HG02852 (cell line): ENCODE results near the gene SFMBT2.

Experiments used
- ATAC-seq: cut with Tn5 transposase; IDR thresholded peaks from one replicate; pipeline ENCODE4 v1.9.1; 2021; ENCODE audit warnings: mild to moderate bottlenecking, moderate library complexity; ENCODE audit not compliant: unreplicated experiment

Gene SFMBT2

DNA sequence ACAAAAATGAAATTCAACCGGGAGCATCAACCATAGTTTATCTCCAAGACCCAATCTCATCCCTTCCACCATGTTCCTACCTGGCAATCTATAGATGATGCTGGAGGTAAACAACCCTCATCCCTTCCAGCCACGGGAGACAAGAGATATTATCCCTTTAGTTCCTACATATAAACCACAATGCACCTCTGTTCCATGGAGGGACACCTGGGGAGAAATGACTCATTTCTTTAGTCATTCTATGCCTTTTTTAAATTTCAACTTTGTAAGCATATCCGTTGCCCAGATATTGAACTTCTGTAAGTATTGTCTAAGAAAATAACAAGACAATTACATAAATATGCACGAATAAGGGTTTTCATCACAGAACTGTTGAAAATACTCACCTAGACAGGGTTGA, 15.5 kb upstream of the SFMBT2 start:
- no peak for ATAC-seq

DNA sequence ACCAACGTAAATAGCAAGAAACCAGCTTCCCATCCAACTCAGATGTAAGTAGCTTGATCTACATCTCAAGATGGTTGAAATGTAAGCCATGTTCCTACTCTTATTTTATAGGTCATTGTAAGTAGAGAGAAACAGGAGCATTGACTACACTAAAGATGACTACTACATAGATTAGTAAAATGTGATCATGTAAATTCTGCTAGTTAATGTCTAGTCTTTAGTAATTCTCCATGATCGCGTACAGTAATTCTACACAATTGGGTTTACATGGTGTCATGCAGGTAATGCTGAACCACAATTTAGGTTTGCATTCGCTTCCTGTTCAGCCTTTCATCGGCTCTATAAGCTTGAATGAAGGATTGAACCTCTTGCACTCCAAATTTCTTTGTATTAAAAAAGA, 14.9 kb upstream of the SFMBT2 start:
- no peak for ATAC-seq

DNA sequence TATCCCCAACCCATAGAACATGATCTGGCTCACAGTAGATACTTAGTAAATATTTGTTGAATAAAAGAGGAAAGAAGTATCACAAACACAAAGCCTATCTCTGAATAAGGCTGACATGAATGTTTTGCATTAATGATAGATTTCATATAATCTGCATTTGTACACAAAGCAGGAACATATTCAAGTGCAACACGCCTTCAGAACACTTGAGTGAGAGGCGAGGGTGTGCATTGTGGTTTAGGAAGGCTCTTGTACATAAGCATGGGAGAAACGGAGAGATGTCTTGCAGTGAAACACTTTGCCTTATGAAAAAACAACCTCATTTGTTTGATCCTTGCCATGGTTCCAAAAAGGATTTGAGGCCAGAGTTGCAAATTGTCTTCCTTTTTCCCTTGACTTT, 14.1 kb upstream of the SFMBT2 start:
- ATAC-seq, result no peak

DNA sequence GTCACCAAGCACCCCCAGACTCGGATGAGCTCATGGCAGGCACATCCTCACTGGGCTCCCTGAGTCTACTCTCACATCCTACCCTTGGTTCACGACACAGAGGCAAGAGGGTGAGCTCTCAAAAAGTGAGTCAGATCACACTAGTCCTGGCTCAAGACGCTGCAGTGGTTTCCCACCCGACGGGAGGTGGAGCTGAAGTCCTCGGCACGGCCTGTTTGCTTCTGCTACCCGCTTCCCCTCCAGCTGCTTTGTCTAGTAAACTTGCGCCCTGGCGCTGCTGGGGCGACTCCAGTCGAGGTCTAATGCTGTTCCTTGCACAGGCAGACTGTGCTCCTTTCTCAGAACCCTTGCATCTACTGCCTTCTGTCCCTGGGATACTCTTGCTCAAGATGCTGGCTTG, 13.5 kb upstream of the SFMBT2 start:
- ATAC-seq, result no peak

DNA sequence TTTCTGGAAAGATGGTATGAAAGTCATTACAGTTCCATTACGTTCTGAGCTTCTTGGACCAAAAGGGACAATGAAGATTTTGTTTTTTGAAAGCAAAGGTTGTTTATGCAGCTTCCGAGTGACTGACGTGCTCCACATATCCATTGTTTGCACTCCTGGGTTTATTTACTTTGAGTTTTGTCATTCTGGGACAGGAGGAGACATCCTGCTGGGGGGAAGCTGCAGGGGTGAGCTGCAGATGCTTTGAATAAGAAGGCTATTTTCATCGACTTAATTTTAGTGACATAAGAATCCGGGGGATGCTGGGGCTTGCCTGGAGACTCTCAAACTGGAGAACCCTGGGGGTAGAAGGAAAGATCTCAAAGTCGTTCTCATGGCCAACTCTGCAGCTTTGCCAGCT, 12.7 kb upstream of the SFMBT2 start:
- no peak for ATAC-seq

DNA sequence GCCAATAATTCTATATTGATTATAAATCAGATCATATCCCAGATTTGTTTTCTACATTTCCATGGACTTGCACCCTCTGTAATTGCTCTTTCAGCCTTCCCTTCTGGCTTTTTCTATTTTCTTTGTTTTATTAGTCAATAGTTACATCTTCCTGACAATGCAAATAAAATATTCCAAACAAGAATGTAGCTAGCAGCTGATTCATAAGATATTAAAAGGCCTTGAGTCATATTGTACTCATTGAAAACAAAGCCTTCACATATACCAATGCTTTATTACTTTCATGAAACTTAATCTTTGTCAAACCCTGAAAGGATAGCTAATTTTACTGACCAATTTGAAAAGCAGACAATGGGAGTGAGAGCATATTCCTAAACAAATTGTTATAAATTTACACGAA, 10.7 kb upstream of the SFMBT2 start:
- no peak for ATAC-seq

DNA sequence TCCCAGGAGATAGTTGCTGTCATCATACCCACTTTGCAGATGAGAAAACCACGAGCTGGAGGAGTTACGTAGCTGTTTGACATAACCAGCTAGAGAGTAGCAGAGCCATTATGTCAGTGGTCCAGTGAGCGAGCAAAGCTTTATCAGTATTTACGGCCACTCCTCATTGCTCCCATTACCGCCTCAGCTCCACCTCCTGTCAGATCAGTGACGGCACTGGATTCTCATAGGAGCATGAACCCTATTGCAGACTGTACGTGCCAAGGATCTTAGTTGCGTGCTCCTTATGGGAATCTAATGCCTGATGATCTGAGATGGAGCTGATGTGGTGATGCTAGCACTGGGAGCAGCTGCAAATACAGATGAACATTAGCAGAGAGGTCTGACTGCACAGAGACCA, 9.2 kb upstream of the SFMBT2 start:
- no peak for ATAC-seq

DNA sequence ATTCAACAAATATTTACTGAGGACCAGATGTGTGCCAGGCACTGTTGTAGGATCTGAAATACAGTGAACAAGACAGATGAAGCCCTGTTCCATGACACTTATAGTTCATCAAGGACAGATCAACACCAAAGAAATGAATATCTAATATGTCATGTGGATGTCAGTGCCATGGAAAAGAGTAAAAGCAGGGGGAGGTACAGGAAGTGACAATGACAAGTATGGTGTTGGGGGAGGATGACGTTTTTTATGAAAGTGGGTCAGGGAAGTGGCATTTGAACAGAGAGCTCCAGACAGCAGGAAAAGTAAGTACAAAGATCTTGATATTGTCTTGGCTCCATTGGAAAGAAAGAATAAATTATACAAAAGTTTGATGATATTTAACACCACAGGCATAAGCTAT, 7.0 kb upstream of the SFMBT2 start:
- no peak for ATAC-seq

DNA sequence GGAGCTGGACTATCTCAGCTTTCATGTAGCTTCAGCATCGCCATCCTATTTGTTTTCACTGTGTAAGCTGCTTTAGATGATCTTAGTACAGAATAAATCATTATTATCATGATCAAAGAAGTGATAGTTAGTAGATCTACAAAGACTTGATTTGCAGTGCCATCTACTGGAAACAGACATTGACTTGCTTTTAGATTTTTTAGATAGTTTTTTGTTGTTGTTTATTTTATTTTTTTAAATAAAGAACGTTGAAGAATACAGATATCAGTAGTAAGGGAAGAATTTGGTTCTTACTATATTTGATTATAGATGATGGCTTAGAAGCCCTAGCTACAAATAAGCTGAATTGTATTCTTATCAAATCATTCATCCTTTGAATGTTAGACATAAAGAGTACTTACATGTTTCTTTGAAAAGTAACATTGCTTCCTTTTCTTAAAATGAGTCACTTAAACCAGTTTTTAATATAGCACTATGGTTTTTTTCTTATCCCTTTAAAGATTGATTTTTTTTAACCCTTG, 6.3 kb upstream of the SFMBT2 start:
- no peak for ATAC-seq

DNA sequence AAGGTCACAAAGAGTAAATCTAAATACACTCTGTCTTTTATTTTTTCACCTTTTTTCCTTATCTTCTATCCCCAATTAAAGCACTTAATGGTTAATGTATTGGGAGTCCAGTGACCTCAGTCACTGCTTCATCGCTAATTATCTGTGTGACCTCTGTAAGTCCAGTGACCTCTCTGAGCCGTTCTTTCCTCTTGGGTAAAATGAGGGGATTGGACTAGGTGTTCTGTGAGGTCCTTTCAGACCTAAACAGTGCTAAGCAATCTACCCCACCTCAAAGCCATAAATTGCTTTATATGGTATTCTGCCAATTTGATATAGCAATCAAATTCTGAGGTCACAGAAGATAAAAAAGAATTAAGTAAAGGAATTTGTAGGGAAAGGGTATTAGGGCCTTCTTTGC, 3.9 kb upstream of the SFMBT2 start:
- no peak for ATAC-seq

DNA sequence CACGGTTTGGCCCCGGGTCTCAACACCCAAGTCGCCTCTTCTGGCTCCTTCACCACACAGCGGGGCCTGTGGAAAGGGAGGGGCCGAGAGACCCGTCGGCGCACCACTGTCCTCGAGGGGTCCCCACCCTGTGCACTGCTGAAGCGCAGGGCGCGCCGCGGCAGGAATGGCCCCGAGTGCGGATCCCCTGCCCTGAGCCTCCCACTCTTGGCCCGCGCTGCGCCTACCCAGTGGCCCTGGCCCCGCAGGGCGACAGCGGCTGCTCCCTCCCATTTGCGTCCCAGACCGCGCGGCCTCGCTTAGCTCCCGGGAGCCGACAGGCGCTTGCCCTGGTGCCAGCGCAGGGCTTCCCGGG, 2.1 kb upstream of the SFMBT2 start:
- ATAC-seq, result no peak

DNA sequence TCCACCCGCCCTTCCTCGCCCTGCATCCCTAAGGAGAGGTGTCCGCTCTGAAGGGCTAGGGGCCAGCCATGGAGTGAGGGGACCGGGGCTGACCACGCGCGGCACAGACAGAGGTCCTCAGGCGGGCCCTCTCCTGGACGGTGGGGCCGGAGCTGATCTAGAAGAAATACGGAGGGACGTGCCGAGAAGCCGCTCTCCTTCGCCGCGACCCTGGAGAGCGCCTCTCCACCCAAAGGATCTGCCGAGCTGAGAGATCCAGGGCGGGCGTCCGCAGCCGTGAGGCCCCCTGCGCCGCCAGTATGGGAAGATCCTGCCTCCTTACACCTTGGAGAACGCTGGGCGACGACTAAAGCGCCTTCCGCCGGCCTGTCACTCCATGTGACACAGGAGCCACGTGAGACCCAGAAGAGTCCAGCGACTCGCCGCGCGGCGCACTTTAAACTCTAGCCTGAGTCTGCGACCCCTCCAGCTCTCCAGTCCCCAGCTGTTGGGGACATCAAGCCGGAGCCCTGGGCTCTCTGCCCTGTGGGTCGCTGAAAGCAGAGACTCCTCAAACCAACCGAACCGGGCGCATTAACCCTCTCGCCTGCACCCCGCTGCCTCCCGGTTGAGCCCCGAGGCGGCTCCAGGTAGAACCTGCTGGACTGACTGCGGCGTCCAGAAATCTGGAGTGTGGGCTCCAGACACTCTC, 1.5 kb upstream of the SFMBT2 start:
- no peak for ATAC-seq

DNA sequence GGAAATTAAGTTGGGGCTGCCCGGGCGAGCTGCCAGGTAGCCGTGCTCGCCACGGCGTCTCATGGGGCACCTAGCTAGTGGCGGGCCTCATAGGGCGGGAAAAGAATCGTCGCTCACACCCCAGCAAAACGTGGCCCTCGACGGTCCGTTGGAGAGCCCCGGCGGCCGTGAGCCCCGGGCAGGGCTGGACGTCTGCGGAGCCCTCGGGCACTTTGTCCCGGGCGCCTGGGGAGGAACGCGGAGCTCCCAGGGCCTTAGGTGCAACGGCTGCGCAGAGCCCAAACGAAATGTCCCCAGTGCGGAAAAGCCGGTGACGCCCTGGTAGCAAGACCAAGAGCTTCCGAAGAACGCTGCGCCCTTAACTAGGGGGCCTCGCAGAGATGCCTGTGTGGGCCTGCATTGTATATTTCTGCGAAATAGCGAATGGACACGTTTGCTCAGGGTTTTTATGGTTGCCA, 866 bp upstream of the SFMBT2 start:
- no peak for ATAC-seq

DNA sequence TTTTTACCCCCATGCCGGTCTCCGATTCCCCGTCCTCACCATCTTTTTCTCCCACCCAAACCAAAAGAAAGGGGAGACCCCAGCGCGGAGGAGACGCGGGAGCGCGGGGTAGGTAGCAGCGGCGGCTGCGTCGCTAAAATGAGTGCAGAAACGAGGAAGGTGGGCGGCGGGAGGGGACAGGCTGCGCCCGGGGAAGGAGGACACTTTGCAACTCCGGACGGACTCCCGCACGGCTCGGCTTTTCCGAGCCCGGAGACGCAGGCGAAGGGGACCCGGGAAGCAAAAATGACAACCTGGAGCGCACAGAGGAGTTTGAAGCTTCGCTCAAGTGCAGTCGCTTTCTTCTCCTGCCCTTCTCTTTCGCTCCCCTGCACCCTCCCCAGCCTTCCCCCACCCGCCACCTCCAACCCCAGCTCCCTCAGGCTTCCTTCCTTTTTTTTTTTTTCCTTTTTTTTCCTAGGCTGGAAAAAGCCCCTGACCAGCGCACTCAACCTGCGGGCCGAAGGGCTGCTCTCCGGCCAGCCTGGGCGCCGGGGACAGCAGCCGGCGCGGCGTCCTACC, 453 bp downstream of the SFMBT2 start:
- ATAC-seq, result no peak

DNA sequence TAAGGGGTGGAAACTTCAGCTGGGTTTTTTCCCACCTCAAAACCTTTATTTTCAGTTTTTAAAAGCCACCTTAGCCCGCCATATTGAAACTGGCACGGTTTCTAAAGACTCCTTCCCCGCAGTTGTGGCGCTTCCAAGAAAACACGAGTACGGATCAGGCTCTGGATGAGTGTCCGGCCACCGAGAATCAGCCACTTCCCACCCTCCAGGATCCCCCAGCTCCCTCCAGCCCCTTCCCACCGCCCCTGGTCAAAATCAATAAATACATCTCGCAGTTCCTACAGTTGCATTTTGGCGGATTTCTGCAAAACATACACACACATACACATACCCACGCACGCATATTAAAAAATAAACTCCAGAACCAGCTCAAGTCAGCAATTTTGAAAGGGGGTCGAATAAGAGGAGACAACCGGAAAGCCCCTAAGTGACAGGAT, 1.1 kb downstream of the SFMBT2 start:
- peak; percentile 2 for ATAC-seq

DNA sequence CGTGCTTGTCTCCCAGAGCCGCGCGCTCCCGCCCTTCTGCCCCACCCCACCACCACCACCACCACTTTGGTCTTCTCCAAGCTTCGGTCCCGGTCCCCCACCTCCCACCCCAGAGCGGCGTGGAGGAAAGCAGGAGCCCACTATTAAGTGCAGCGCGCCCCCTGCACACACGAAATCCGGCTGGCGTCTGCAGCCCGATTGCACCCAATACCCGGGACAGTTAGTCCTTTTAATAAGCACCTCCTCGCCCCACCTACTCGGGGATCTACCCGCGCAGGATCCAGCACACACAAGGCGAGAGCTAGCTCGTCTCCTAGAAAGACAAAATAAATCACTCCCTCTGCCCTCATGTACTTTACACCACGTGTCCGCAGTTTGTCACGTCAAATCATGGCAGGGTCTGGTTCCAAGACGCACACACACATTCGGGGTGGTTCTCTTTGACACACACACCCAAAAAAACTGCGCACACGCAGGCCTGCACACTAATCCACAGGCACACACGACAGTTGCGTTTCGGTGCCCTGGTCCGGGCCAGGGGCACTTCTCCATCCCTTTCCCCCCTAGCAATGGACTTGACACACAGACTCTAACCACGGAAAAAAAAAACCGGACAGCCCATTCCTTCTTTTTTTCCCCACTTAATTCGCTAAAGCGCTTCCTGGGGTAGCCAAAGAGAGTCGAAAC, 1.6 kb downstream of the SFMBT2 start:
- ATAC-seq, result peak; percentile 35

DNA sequence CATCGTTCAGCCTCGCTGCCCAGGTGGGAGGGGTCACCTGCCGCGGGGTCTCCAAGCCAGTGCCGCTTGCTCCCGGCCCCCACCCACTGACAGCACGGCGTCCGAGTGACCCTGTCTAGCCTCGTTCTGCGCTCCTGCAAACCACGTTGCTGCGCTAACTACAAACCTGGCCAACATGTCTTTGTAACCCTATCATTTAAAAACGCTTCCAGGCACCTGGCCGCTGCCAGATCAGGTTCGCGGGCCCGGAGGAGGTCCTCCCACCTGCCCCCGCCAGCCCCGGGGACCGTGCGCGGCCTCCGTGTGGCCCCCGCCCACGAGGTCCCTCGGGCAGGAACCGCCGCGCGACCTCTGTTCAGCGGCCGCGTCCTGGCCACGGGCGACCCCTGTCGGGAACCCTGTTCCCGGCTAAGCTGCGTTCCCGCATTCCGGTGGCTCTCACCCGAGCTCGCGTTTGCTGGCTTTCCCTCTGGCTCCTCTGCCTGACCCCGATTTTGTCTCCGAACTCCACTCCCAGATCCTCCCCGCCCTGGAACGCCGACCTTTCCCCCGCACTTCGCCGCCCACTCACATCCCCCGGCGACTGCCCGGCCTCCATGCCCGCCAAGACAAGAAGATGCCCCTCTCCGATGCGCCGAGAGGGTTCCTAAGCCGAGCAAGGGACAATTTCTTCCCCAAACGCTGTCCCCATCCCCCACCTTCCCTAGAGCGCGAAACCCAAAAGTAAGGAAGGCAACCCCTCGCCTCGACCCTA, 2.4 kb downstream of the SFMBT2 start:
- peak; percentile 34 for ATAC-seq

DNA sequence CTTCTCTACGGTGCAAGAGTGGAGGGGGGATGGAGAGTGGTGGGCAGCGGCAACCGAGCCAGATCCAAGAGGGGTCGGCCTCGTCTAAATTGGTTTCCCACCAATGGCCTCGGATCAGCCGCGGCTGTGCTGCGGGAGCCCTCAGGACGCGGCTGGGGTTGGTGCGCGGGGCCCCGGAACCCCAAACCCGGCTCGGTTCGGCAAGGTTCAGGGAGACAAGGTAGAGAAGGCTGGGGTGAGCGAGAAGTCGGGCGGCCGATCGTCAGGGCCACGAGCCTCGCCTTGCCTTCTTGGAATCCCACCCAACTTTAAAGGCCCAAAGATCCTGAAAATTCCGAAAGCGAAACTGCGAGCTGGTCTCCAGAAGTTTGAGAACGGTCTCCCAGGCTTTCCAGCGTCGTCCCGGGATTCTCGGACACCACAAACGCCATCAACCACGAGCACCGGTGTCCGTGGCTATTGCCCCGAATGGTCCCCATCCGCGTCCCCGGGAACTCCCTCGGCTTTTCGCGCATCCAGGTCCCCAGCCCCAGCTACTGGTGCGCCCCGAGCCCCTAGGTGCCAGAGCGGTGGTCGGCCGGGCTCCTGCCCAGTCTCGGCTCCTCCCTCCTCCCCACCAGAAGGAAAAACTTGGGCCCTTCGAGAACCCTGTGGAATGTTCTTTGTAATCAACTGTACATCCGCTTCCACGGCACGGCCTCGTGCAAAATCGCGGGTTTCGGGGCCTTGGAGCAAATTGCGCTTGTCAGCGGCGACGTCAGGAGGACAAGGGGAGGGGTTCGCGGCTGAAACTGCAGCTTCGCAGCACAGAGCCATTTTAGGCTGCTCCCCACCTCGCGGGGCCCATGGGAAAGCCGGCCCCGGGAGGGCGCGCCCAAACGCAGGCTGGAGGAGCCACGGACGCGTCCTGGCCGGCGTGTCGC, 3.2 kb downstream of the SFMBT2 start:
- peak; percentile 22 for ATAC-seq

DNA sequence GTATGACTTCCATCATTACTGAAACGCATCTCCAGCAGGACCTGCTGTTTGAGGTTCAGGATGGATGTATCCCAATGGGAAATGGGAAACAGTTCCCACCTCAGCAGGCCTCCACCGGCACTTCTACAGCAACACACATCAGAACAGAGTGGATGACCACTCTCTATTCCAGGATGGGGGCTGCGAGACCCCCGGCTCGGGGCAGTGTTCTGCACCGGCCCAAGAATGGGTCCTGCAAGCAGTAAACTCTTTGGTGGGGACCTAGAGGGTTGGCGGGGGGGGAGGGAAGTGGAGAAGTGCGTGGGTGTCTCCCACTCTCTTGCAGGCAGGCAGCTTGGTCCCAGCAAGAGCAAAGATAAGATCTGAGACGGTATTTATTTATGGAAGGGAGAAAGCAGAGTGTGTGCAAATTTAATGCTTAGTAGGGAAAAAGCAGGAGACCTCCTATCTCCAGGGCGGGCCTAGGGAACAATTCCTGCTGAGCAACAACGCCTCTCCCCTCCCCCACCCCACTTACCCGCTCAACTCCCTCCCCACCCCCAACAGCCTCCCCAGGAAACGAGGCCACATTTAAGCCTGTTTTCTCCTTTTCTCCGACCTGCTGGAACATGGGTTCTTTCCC, 4.0 kb downstream of the SFMBT2 start:
- ATAC-seq, result no peak

DNA sequence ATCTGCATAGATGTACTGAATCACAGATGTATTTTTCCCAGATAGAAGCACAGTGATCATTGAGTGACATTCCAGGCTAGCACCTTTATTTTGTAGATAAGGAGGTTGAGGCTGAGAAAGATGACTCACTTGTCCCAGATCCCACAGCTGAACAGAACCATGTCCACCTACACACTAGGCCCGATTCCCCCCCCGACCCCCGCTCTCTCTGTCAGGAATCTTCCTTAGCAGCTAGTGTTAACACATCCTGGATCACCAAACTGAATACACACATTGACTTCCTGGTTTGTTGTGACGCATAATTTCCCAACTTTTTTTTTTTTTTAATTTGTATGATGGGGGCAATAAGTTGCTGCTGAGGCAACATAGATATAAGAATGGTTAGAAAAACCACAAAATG, 5.2 kb downstream of the SFMBT2 start:
- no peak for ATAC-seq
